ENCODE measurements around the gene UST.
A peak's percentile ranks its signal among the peaks of the same experiment; 100 is the strongest.
"Not testable (repeated sequence)": the region's sequence is repeated elsewhere in the genome, so short reads cannot be mapped to it uniquely, and the experiment has no call there.

Gene UST

GRCh38 chr6:148985499-148985898, 238.7 kb downstream of the UST start:
- no peak for DNase-seq

GRCh38 chr6:148986608-148987007, 239.8 kb downstream of the UST start:
- DNase-seq: no peak

GRCh38 chr6:148987982-148988381, 241.2 kb downstream of the UST start:
- DNase-seq: no peak

GRCh38 chr6:148989585-148989984, 242.8 kb downstream of the UST start:
- DNase-seq: no peak

- DNase-seq: no peak
Observed at GRCh38 chr6:148990403-148990802, 243.6 kb downstream of the UST start.

GRCh38 chr6:148996815-148997214, 250.0 kb downstream of the UST start:
- no peak for DNase-seq

- no peak for DNase-seq
Observed at GRCh38 chr6:148997865-148998264, 251.0 kb downstream of the UST start.

- no peak for DNase-seq
Observed at GRCh38 chr6:148998704-148999103, 251.9 kb downstream of the UST start.

- no peak for DNase-seq
Observed at GRCh38 chr6:148999501-148999900, 252.7 kb downstream of the UST start.

- peak in 1 of 2 donors; percentile 71 for DNase-seq
Observed at GRCh38 chr6:148999929-149000468, 253.2 kb downstream of the UST start.

- no peak for DNase-seq
Observed at GRCh38 chr6:149001422-149001821, 254.6 kb downstream of the UST start.

- no peak for DNase-seq
Observed at GRCh38 chr6:149003560-149003959, 256.7 kb downstream of the UST start.

- no peak for DNase-seq
Observed at GRCh38 chr6:149004664-149005063, 257.8 kb downstream of the UST start.

- DNase-seq: not testable (repeated sequence)
Observed at GRCh38 chr6:149006236-149006635, 259.4 kb downstream of the UST start.

- DNase-seq: no peak
Observed at GRCh38 chr6:149006671-149007070, 259.8 kb downstream of the UST start.

- DNase-seq: no peak
Observed at GRCh38 chr6:149007846-149008245, 261.0 kb downstream of the UST start.

GRCh38 chr6:149008741-149009140, 261.9 kb downstream of the UST start:
- no peak for DNase-seq

- DNase-seq: no peak
Observed at GRCh38 chr6:149012040-149012545, 265.3 kb downstream of the UST start.

- DNase-seq: no peak
Observed at GRCh38 chr6:149013586-149014344, 266.9 kb downstream of the UST start.

GRCh38 chr6:149014631-149015534, 268.1 kb downstream of the UST start:
- DNase-seq: no peak

- DNase-seq: peak in 1 of 2 donors; percentile 48
Observed at GRCh38 chr6:149015535-149016525, 269.0 kb downstream of the UST start.

- DNase-seq: no peak
Observed at GRCh38 chr6:149016716-149017115, 269.9 kb downstream of the UST start.
